ENCODE results near the gene CASS4. TPM values are rescaled to one million over a fixed set of nuclear protein-coding genes. Genes with fewer than 3 reads are reported as not detected.

The CASS4 gene
- total RNA-seq, 3 donors from 2014 or later, result 0.61 to 1.0 (median 0.77) TPM

- no peak overlapping the region for H3K4me3 ChIP-seq
- TF ChIP-seq, protein P1, sequence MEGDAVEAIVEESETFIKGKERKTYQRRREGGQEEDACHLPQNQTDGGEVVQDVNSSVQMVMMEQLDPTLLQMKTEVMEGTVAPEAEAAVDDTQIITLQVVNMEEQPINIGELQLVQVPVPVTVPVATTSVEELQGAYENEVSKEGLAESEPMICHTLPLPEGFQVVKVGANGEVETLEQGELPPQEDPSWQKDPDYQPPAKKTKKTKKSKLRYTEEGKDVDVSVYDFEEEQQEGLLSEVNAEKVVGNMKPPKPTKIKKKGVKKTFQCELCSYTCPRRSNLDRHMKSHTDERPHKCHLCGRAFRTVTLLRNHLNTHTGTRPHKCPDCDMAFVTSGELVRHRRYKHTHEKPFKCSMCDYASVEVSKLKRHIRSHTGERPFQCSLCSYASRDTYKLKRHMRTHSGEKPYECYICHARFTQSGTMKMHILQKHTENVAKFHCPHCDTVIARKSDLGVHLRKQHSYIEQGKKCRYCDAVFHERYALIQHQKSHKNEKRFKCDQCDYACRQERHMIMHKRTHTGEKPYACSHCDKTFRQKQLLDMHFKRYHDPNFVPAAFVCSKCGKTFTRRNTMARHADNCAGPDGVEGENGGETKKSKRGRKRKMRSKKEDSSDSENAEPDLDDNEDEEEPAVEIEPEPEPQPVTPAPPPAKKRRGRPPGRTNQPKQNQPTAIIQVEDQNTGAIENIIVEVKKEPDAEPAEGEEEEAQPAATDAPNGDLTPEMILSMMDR (IDR thresholded peaks at IDR 0.05), result no peak
- DNase-seq, result no peak
- intact Hi-C loops (cut with DNase I, micrococcal nuclease), result no loop called here
- no peaks in the 10 kb centered on the region for H3K9me3 ChIP-seq
- no peaks in the 10 kb centered on the region for H3K36me3 ChIP-seq (ENCODE audit: low read depth)
- no peak for ATAC-seq
- H3K4me1 ChIP-seq (ENCODE audit: low read depth), result no peaks in the 10 kb centered on the region
Observed at GRCh38 chr20:56380375-56380774, 31.7 kb upstream of the CASS4 start.

DNA sequence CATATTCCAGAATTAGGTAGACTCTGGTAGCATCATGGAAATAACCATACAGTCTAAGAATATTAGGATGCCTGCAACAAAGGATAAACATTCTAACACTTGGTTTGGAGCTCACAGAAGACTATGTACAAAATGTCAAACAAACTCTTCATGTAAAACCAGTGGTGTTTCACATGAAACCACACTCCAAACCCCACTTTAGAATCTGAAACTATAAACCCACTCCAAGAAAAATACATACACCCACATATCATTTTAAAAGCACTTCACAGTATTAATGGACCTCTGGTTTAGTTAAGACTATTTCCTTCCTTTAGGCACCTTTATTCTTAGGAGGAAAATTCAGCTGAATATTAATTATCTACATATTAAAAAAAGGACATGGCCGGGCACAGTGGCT lies 30.6 kb upstream of the CASS4 start:
- Histone ChIP-seq H3K36me3 (ENCODE audit: low read depth) (no peaks in the 10 kb centered on the region), H3K4me1 (ENCODE audit: low read depth) (no peaks in the 10 kb centered on the region), H3K4me3 (no peak overlapping the region), H3K9me3 (no peaks in the 10 kb centered on the region)
- intact Hi-C loops (cut with DNase I, micrococcal nuclease), result no loop called here
- ATAC-seq (no peak), DNase-seq (no peak)
- TF ChIP-seq, protein P1 (IDR thresholded peaks at IDR 0.05), result no peak

GRCh38 chr20:56382696-56383095 lies 29.4 kb upstream of the CASS4 start:
- DNase-seq, result no peak
- TF ChIP-seq, protein P1 (IDR thresholded peaks at IDR 0.05), result no peak
- Histone ChIP-seq H3K9me3 (no peaks in the 10 kb centered on the region), H3K4me3 (no peak overlapping the region), H3K36me3 (ENCODE audit: low read depth) (no peaks in the 10 kb centered on the region), H3K4me1 (ENCODE audit: low read depth) (no peaks in the 10 kb centered on the region)
- ATAC-seq, result no peak
- intact Hi-C loops (cut with DNase I, micrococcal nuclease), result no loop called here

DNA sequence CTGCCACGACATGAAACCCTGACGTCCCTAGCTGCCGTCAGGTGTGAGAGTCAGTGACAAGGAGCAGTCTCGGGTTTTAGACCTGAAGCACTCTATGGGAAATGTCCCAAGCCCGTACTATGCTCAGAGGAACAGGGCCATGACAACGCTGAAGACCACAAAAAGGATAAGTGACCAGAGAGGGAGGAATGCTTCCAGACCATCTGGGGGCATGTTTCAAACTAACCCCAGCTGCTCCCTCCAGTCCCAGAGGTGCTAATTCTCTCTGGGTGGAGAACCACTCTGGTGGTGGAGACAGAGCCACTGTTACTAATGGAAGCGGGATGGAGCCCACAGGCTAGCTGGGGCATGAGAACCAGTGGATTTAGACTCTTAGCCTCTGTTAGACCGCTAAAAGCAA lies 28.7 kb upstream of the CASS4 start:
- intact Hi-C loops (cut with DNase I, micrococcal nuclease), result no loop called here
- Histone ChIP-seq H3K9me3 (no peaks in the 10 kb centered on the region), H3K4me3 (no peak overlapping the region), H3K36me3 (ENCODE audit: low read depth) (no peaks in the 10 kb centered on the region), H3K4me1 (ENCODE audit: low read depth) (no peaks in the 10 kb centered on the region)
- no peak for DNase-seq
- ATAC-seq, result no peak
- TF ChIP-seq, protein P1 (IDR thresholded peaks at IDR 0.05), result no peak

- no peaks in the 10 kb centered on the region for H3K36me3 ChIP-seq (ENCODE audit: low read depth)
- H3K4me3 ChIP-seq, result no peak overlapping the region
- ATAC-seq (no peak), DNase-seq (no peak)
- intact Hi-C loops (cut with DNase I, micrococcal nuclease), result no loop called here
- H3K4me1 ChIP-seq (ENCODE audit: low read depth), result no peaks in the 10 kb centered on the region
- H3K9me3 ChIP-seq, result no peaks in the 10 kb centered on the region
- TF ChIP-seq, protein P1 (IDR thresholded peaks at IDR 0.05), result no peak
Observed at GRCh38 chr20:56385130-56385529, 26.9 kb upstream of the CASS4 start.

GRCh38 chr20:56386219-56386618 lies 25.8 kb upstream of the CASS4 start:
- H3K4me3 ChIP-seq, result no peak overlapping the region
- TF ChIP-seq, protein P1 (IDR thresholded peaks at IDR 0.05), result no peak
- no peaks in the 10 kb centered on the region for H3K9me3 ChIP-seq
- ATAC-seq (no peak), DNase-seq (no peak)
- H3K4me1 ChIP-seq (ENCODE audit: low read depth), result peaks cover 7% of the 10 kb centered on the region
- intact Hi-C loops (cut with DNase I, micrococcal nuclease), result no loop called here
- H3K36me3 ChIP-seq (ENCODE audit: low read depth), result no peaks in the 10 kb centered on the region
